Stimulated activated naive CD8-positive, alpha-beta T cell treated with anti-CD3 and anti-CD28 coated beads, Interleukin-15, amount 100 ng/mL, for 72 hours (primary cell): ENCODE results near the gene AUTS2.

Source experiments
- ATAC-seq: fragments of 150-1000 bp; cut with Tn5 transposase; 2 replicates; pipeline ENCODE4 v1.10.0; 2021; ENCODE audit warnings: mild to moderate bottlenecking, moderate library complexity
- DNase-seq, 2 donors: peaks; one replicate each; pipeline ENCODE4 v3.0.0; 2021 to 2022
- H3K27ac Mint-ChIP-seq, 2 donors: one replicate each; pipeline ENCODE4 v1.8.0; 2022; ENCODE audit warnings: mild to moderate bottlenecking in 2 of 2, mixed read lengths in 2 of 2, moderate library complexity in 2 of 2
- H3K27me3 Mint-ChIP-seq: one replicate; pipeline ENCODE4 v1.8.0; 2022; ENCODE audit warnings: mixed read lengths
- H3K4me1 Mint-ChIP-seq: one replicate; pipeline ENCODE4 v1.8.0; 2022; ENCODE audit warnings: mild to moderate bottlenecking, mixed read lengths
- H3K4me3 Mint-ChIP-seq, 2 donors: one replicate each; pipeline ENCODE4 v1.8.0; 2022; ENCODE audit warnings: mild to moderate bottlenecking in 2 of 2, mixed read lengths in 2 of 2, moderate library complexity in 1 of 2
- H3K9me3 Mint-ChIP-seq, 2 donors: one replicate each; pipeline ENCODE4 v1.8.0; 2022; ENCODE audit warnings: mixed read lengths in 2 of 2

Gene AUTS2

DNA sequence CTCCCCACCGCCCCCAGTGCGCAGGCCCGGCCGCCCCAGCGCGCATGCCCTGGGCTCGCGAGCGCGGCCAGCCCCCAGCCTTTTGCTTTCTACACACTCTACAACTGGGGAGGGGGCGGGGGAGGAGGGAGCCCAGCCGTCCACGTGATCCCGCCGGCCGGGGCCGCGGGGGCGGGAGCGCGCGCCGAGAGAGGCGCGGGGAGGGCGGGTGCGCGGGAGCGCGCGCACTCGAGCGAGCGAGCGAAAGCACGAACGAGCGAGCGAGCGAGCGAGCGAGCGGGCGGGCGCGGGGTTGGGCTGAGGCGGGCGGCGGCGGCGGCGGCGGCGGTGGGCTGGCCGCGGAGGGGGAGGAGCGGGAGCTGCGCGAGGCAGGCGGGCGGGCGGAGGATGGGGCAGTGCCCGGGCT lies at the start of gene AUTS2:
TSS of gene AUTS2 (plus strand) at position 395 of the 406 bp plus-strand sequence. CDS start 1,179 bp downstream, outside the sequence.
- H3K27ac Mint-ChIP-seq: peak within 1 kb of the TSS in 1 of 2 donors; percentile 85
- DNase-seq: peak; percentile 28

DNA sequence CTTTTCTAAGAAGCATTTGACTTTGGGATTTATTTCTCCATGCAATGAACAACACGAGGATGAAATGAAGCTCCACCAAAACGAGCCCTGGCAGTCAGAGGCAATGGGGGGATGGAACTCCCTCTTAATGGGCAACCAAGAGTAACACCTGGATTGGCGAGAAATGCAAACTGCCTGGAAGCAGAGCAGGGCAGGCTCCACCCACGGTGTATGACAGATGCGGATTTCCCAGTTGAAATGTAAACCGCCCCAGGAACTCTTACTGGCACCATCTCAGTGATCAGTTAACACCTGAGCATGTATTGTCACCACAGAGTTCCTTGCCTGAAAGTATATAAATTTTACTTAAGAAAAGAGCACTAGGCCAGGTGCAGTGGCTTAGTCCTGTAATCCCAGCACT lies 47.3 kb upstream of the AUTS2 start:
- no peak overlapping the region for H3K27ac Mint-ChIP-seq
- no peak for DNase-seq
- H3K27me3 Mint-ChIP-seq: no peaks in the 10 kb centered on the region
- H3K4me1 Mint-ChIP-seq: no peaks in the 10 kb centered on the region
- ATAC-seq: no peak
- H3K4me3 Mint-ChIP-seq: no peak overlapping the region
- no peaks in the 10 kb centered on the region for H3K9me3 Mint-ChIP-seq

More for the DNA sequence above, at the start of gene AUTS2:
- Mint-ChIP-seq H3K9me3 (no peaks in the 10 kb centered on the region), H3K27me3 (peaks cover 30% of the 10 kb centered on the region), H3K4me1 (peaks cover 25% of the 10 kb centered on the region), H3K4me3 (peak within 1 kb of the TSS; percentile 84 to 86)
- ATAC-seq: peak; percentile 65

GRCh38 chr7:69553190-69553589 lies 45.1 kb upstream of the AUTS2 start:
- no peaks in the 10 kb centered on the region for H3K4me1 Mint-ChIP-seq
- no peak overlapping the region for H3K4me3 Mint-ChIP-seq
- no peaks in the 10 kb centered on the region for H3K27me3 Mint-ChIP-seq
- DNase-seq (no peak), ATAC-seq (no peak)
- no peaks in the 10 kb centered on the region for H3K9me3 Mint-ChIP-seq
- H3K27ac Mint-ChIP-seq: no peak overlapping the region

- Mint-ChIP-seq H3K9me3 (no peaks in the 10 kb centered on the region), H3K4me3 (no peak overlapping the region), H3K27ac (no peak overlapping the region), H3K4me1 (no peaks in the 10 kb centered on the region), H3K27me3 (no peaks in the 10 kb centered on the region)
- no peak for ATAC-seq
- DNase-seq: no peak
These were observed 36.9 kb upstream of the AUTS2 start for GRCh38 chr7:69561266-69561960.

GRCh38 chr7:69564454-69565417 lies 33.5 kb upstream of the AUTS2 start:
- ATAC-seq: no peak
- DNase-seq: no peak

GRCh38 chr7:69567800-69568199 lies 30.5 kb upstream of the AUTS2 start:
- Mint-ChIP-seq H3K27ac (no peak overlapping the region), H3K27me3 (peaks cover 5% of the 10 kb centered on the region), H3K4me3 (no peak overlapping the region), H3K4me1 (no peaks in the 10 kb centered on the region), H3K9me3 (no peaks in the 10 kb centered on the region)
- DNase-seq (no peak), ATAC-seq (no peak)

More at GRCh38 chr7:69564454-69565417, 33.5 kb upstream of the AUTS2 start:
- Mint-ChIP-seq H3K27ac (no peak overlapping the region), H3K4me1 (no peaks in the 10 kb centered on the region), H3K4me3 (no peak overlapping the region), H3K9me3 (no peaks in the 10 kb centered on the region), H3K27me3 (peaks cover 5% of the 10 kb centered on the region)

DNA sequence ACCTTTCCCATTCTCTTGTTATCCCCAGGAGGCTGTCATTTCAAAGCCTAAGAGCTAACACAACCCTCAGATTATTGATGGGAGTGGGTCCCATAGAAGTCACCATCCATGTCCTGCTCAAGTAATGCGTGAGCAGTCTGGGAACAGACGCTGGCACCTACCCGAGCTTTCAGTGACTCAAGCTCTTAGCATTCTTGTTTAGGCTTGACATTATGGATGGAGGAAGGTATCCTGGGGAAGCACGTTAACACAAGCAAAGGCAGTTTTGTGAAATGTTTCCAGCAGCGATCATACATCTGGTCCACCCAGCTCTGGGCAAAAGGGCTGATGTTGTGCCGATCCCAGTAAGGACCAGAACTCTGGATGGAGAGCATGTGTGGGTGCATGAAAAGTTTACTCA lies 30.0 kb upstream of the AUTS2 start:
- H3K27ac Mint-ChIP-seq: no peak overlapping the region
- no peak for ATAC-seq

GRCh38 chr7:69575651-69576050 lies 22.6 kb upstream of the AUTS2 start:
- no peaks in the 10 kb centered on the region for H3K4me1 Mint-ChIP-seq
- no peaks in the 10 kb centered on the region for H3K9me3 Mint-ChIP-seq
- H3K27me3 Mint-ChIP-seq: no peaks in the 10 kb centered on the region
- no peak for ATAC-seq
- no peak overlapping the region for H3K27ac Mint-ChIP-seq
- no peak overlapping the region for H3K4me3 Mint-ChIP-seq
- no peak for DNase-seq

More for the DNA sequence above, 30.0 kb upstream of the AUTS2 start:
- Mint-ChIP-seq H3K4me1 (no peaks in the 10 kb centered on the region), H3K9me3 (no peaks in the 10 kb centered on the region), H3K4me3 (no peak overlapping the region), H3K27me3 (peaks cover 5% of the 10 kb centered on the region)
- no peak for DNase-seq

DNA sequence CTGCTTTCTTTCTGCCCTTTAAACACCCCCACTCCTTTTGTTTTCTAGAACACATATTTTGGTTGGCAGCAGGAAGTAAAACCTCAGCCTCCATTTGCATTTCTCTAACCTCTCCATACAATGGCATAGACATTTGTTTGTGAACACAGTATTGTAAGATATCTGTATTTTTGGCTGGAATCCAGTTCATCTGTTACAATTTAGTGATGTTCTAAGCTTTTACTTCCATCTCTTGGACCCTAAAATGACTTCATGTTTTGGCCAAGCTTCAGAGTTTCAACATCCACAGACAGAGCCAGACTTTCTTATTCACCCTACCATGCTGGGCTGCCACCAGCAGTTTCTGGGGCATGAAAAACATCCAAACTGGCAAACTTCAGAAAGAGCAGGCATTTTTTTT lies 21.1 kb upstream of the AUTS2 start:
- H3K27ac Mint-ChIP-seq: no peak overlapping the region
- no peaks in the 10 kb centered on the region for H3K27me3 Mint-ChIP-seq
- DNase-seq (no peak), ATAC-seq (no peak)
- no peaks in the 10 kb centered on the region for H3K4me1 Mint-ChIP-seq
- no peak overlapping the region for H3K4me3 Mint-ChIP-seq
- no peaks in the 10 kb centered on the region for H3K9me3 Mint-ChIP-seq

DNA sequence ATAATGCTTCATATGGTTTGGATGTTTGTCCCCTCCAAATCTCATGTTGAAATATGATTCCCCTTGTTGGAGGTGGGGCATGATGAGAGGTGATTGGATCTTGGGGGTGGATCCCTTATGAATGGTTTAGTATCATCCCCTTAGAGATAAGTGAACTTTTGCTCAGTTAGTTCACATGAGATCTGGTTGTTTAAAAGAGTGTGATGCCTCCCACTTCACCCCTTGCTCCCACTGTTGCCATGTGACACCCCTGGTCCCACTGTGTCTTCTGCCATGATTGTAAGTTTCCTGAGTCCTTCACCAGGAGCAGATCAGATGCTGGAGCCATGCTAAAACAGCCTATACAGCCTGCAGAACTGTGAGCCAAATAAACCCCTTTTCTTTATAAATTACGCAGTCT lies 13.1 kb upstream of the AUTS2 start:
- Mint-ChIP-seq H3K4me3 (no peak overlapping the region), H3K9me3 (no peaks in the 10 kb centered on the region), H3K27me3 (peaks cover 9% of the 10 kb centered on the region), H3K4me1 (no peaks in the 10 kb centered on the region), H3K27ac (no peak overlapping the region)
- no peak for DNase-seq
- no peak for ATAC-seq

- no peak for DNase-seq
- no peaks in the 10 kb centered on the region for H3K4me1 Mint-ChIP-seq
- ATAC-seq: no peak
- peaks cover 0 to 11% of the 10 kb centered on the region in 2 donors for H3K9me3 Mint-ChIP-seq
- peaks cover 21% of the 10 kb centered on the region for H3K27me3 Mint-ChIP-seq
- no peak overlapping the region for H3K4me3 Mint-ChIP-seq
- H3K27ac Mint-ChIP-seq: no peak overlapping the region
These were observed 12.0 kb upstream of the AUTS2 start for GRCh38 chr7:69586321-69586720.

GRCh38 chr7:69588773-69589172 lies 9.5 kb upstream of the AUTS2 start:
- H3K9me3 Mint-ChIP-seq: peaks cover 0 to 12% of the 10 kb centered on the region in 2 donors
- no peak overlapping the region for H3K4me3 Mint-ChIP-seq
- no peaks in the 10 kb centered on the region for H3K4me1 Mint-ChIP-seq
- no peak for ATAC-seq
- no peak for DNase-seq
- H3K27me3 Mint-ChIP-seq: peaks cover 25% of the 10 kb centered on the region
- no peak overlapping the region for H3K27ac Mint-ChIP-seq

GRCh38 chr7:69591805-69592204 lies 6.5 kb upstream of the AUTS2 start:
- no peaks in the 10 kb centered on the region for H3K4me1 Mint-ChIP-seq
- no peak for DNase-seq
- peaks cover 0 to 12% of the 10 kb centered on the region in 2 donors for H3K9me3 Mint-ChIP-seq
- ATAC-seq: no peak
- H3K27me3 Mint-ChIP-seq: peaks cover 37% of the 10 kb centered on the region
- no peak overlapping the region for H3K4me3 Mint-ChIP-seq
- no peak overlapping the region for H3K27ac Mint-ChIP-seq

DNA sequence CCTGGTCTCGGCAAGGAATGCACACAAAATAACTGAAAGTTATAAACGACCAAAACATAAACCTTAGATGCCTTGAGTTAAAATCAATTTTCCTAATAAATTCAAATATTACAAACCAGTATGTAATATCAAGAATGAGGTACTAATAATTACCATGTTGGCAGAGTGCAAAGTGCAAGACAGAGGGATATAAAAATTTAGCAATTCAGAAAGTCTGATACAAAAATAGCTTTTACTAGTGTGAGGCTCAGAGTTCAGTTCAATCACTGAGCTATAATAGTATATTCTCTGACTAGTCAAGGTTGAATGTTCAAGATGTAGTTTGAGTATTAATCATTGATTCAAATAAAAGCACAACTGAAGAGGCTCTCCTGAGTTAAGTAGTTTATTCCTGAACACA lies 4.8 kb upstream of the AUTS2 start:
- DNase-seq: no peak
- H3K27ac Mint-ChIP-seq: no peak overlapping the region
- no peak overlapping the region for H3K4me3 Mint-ChIP-seq
- peaks cover 5% of the 10 kb centered on the region for H3K4me1 Mint-ChIP-seq
- no peak for ATAC-seq
- peaks cover 45% of the 10 kb centered on the region for H3K27me3 Mint-ChIP-seq
- peaks cover 0 to 12% of the 10 kb centered on the region in 2 donors for H3K9me3 Mint-ChIP-seq

DNA sequence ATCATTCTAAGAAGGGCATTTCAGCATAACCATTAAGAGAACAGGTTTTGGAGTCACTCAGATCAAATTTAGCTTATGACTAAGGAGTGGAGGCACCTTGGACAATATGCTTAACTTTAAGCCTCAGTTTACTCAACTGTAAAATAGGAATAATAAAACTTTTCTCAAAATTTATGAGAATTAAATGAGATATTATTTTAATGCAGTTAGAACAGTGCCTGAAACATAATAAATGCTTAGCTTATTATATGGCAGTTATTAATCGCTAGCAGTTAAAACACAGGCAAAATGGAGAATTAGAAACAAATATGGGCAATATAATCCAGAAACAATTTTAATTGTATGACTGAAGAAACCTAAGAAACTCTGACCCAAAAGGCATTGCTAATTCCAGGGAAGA lies 2.9 kb upstream of the AUTS2 start:
- DNase-seq (no peak), ATAC-seq (no peak)
- Mint-ChIP-seq H3K27me3 (peaks cover 43% of the 10 kb centered on the region), H3K9me3 (peaks cover 0 to 11% of the 10 kb centered on the region in 2 donors), H3K27ac (no peak overlapping the region), H3K4me1 (peaks cover 24% of the 10 kb centered on the region), H3K4me3 (no peak overlapping the region)

DNA sequence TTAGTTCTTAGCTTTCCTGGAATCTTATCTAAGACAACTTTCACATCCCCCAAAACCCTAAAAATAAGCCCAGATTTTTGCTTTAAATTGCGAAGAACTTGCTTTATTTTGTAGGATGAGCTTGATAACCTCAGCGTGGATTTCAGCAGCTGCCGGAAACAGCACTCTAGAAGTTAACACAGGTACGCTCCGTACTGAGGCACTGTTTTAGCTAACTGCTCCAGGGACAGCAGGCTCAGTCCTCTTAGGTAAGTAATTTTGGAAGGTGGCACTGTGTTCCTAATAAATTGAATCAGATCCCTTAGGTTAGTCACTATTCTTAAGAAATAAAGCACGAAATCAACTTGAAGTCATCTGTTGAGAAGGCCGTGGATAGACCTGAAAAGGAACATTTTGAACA lies 2.2 kb upstream of the AUTS2 start:
- peaks cover 0 to 4% of the 10 kb centered on the region in 2 donors for H3K9me3 Mint-ChIP-seq
- H3K4me1 Mint-ChIP-seq: peaks cover 25% of the 10 kb centered on the region
- peaks cover 37% of the 10 kb centered on the region for H3K27me3 Mint-ChIP-seq
- ATAC-seq (no peak), DNase-seq (no peak)
- H3K27ac Mint-ChIP-seq: no peak overlapping the region
- no peak overlapping the region for H3K4me3 Mint-ChIP-seq
